ENCODE data around the gene CYP1A2. TPM values are rescaled to one million over a fixed set of nuclear protein-coding genes. Genes with fewer than 3 reads are reported as not detected.

The CYP1A2 gene
- total and polyA plus RNA-seq, 2 of the 13 experiments (the other 11 are each of a cell fraction or from before 2014, with no cell fraction given) = 0.07 TPM; not detected in 1

- TF ChIP-seq ERF (CRISPR knock-in tag; IDR thresholded peaks at IDR 0.05) = 0 out of 2 replicates have a peak, but pooled peaks have one; percentile 71
- no peak for TF ChIP-seq ZSCAN20 (CRISPR knock-in tag; IDR thresholded peaks at IDR 0.05; ENCODE audit: borderline replicate concordance)
- TF ChIP-seq, protein P1, sequence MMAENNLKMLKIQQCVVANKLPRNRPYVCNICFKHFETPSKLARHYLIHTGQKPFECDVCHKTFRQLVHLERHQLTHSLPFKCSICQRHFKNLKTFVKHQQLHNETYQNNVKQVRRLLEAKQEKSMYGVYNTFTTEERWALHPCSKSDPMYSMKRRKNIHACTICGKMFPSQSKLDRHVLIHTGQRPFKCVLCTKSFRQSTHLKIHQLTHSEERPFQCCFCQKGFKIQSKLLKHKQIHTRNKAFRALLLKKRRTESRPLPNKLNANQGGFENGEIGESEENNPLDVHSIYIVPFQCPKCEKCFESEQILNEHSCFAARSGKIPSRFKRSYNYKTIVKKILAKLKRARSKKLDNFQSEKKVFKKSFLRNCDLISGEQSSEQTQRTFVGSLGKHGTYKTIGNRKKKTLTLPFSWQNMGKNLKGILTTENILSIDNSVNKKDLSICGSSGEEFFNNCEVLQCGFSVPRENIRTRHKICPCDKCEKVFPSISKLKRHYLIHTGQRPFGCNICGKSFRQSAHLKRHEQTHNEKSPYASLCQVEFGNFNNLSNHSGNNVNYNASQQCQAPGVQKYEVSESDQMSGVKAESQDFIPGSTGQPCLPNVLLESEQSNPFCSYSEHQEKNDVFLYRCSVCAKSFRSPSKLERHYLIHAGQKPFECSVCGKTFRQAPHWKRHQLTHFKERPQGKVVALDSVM (CRISPR knock-in tag; IDR thresholded peaks at IDR 0.05) = no peak
- no peak for TF ChIP-seq HMG20B (CRISPR knock-in tag; conservative IDR thresholded peaks at IDR 0.05)
- TF ChIP-seq ZBTB21 (CRISPR knock-in tag; IDR thresholded peaks at IDR 0.05) = no peak; the same call in 1 of the 2 replicates
- 0 out of 2 replicates have a peak, but pooled peaks have one; percentile 62 for TF ChIP-seq ZBTB42 (CRISPR knock-in tag; IDR thresholded peaks at IDR 0.05)
- no peak for TF ChIP-seq NAIF1 (CRISPR knock-in tag; IDR thresholded peaks at IDR 0.05; ENCODE audit: borderline replicate concordance)
- TF ChIP-seq, protein P2, sequence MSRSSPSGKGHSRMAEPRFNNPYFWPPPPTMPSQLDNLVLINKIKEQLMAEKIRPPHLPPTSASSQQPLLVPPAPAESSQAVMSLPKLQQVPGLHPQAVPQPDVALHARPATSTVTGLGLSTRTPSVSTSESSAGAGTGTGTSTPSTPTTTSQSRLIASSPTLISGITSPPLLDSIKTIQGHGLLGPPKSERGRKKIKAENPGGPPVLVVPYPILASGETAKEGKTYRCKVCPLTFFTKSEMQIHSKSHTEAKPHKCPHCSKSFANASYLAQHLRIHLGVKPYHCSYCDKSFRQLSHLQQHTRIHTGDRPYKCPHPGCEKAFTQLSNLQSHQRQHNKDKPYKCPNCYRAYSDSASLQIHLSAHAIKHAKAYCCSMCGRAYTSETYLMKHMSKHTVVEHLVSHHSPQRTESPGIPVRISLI (CRISPR knock-in tag; IDR thresholded peaks at IDR 0.05; ENCODE audit: borderline replicate concordance) = peak; percentile 20; the same call in 1 of the 2 replicates
- no peak for TF ChIP-seq FOXM1 (CRISPR knock-in tag; IDR thresholded peaks at IDR 0.05)
- no peak for TF ChIP-seq MEIS2 (CRISPR knock-in tag; IDR thresholded peaks at IDR 0.05)
- TF ChIP-seq IRF1 (CRISPR knock-in tag; IDR thresholded peaks at IDR 0.05; ENCODE audit: low read depth) = no peak
- no peak; the same call in none of the 2 replicates for TF ChIP-seq ZNF747 (CRISPR knock-in tag; IDR thresholded peaks at IDR 0.05; ENCODE audit: borderline replicate concordance)
- TF ChIP-seq, protein P3, sequence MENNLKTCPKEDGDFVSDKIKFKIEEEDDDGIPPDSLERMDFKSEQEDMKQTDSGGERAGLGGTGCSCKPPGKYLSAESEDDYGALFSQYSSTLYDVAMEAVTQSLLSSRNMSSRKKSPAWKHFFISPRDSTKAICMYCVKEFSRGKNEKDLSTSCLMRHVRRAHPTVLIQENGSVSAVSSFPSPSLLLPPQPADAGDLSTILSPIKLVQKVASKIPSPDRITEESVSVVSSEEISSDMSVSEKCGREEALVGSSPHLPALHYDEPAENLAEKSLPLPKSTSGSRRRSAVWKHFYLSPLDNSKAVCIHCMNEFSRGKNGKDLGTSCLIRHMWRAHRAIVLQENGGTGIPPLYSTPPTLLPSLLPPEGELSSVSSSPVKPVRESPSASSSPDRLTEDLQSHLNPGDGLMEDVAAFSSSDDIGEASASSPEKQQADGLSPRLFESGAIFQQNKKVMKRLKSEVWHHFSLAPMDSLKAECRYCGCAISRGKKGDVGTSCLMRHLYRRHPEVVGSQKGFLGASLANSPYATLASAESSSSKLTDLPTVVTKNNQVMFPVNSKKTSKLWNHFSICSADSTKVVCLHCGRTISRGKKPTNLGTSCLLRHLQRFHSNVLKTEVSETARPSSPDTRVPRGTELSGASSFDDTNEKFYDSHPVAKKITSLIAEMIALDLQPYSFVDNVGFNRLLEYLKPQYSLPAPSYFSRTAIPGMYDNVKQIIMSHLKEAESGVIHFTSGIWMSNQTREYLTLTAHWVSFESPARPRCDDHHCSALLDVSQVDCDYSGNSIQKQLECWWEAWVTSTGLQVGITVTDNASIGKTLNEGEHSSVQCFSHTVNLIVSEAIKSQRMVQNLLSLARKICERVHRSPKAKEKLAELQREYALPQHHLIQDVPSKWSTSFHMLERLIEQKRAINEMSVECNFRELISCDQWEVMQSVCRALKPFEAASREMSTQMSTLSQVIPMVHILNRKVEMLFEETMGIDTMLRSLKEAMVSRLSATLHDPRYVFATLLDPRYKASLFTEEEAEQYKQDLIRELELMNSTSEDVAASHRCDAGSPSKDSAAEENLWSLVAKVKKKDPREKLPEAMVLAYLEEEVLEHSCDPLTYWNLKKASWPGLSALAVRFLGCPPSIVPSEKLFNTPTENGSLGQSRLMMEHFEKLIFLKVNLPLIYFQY (CRISPR knock-in tag; IDR thresholded peaks at IDR 0.05; ENCODE audit: borderline replicate concordance) = peak; percentile 89; the same call in 1 of the 2 replicates
- TF ChIP-seq, protein P4, sequence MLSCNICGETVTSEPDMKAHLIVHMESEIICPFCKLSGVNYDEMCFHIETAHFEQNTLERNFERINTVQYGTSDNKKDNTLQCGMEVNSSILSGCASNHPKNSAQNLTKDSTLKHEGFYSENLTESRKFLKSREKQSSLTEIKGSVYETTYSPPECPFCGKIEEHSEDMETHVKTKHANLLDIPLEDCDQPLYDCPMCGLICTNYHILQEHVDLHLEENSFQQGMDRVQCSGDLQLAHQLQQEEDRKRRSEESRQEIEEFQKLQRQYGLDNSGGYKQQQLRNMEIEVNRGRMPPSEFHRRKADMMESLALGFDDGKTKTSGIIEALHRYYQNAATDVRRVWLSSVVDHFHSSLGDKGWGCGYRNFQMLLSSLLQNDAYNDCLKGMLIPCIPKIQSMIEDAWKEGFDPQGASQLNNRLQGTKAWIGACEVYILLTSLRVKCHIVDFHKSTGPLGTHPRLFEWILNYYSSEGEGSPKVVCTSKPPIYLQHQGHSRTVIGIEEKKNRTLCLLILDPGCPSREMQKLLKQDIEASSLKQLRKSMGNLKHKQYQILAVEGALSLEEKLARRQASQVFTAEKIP (CRISPR knock-in tag; IDR thresholded peaks at IDR 0.05; ENCODE audit: borderline replicate concordance) = no peak
- no peak for TF ChIP-seq RAD51 (IDR thresholded peaks at IDR 0.05; ENCODE audit: borderline replicate concordance)
- TF ChIP-seq ZNF766 (CRISPR knock-in tag; IDR thresholded peaks at IDR 0.05; ENCODE audit: borderline replicate concordance) = no peak
- 0 out of 2 replicates have a peak, but pooled peaks have one; percentile 64 for TF ChIP-seq ZNF569 (CRISPR knock-in tag; IDR thresholded peaks at IDR 0.05; ENCODE audit: borderline replicate concordance)
- no peak for TF ChIP-seq PAX8 (CRISPR knock-in tag; IDR thresholded peaks at IDR 0.05; ENCODE audit: borderline replicate concordance)
Observed at GRCh38 chr15:74730619-74731316, 17.9 kb upstream of the CYP1A2 start (continued).
